ENCODE data around the gene TOM1L2.

- TF ChIP-seq POLR2A (IDR thresholded peaks at IDR 0.05) (no peak), CTCF (IDR thresholded peaks at IDR 0.05) (no peak)
These were observed 703 bp upstream of the TOM1L2 start for GRCh38 chr17:17972952-17973254.

Data from breast epithelium (tissue), 3 donors.